Measurements from ENCODE around the gene SERP2. TPM values are rescaled to one million over a fixed set of nuclear protein-coding genes. Genes with fewer than 3 reads are reported as not detected.

SERP2 gene
- polyA plus RNA-seq, 3 donors: 9.6 to 12.2 (median 11.8) TPM

DNA sequence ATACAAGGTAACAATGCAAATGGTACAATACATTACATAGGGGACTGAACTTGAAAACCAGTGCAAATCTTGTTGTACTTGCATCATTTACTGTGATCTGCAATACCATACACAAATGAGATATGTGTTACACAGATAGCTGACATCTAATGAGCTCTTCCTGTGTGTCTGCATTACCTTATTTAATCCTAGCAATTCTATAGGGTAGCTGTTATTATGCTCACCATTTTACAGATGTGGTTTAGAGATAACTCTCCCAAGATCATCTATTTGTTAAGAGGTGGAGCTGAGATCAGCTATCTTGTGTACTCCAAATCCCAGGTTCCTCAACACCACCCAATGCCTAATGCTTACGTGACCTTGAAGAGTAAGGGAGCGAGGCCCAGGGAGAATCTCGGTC, 21.4 kb upstream of the SERP2 start:
- no peak for DNase-seq

DNA sequence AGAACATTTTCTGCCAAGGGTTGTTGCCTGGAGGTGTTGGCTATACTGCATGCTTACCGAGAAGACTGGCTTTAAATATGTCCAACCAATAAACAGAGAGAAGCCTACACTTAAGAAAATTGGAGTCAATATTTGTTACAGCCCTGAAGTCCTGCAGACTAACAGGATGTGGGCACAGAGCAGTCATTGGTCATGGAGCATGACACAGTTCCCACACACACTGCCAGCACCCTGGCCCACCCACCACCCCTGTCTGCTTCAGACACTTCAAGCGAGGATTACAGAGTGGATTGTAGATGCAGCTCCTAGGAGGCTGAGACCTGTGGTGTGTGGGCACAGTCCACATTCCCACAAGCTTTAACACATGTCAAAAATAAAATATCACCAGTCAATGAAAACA, 21.0 kb upstream of the SERP2 start:
- no peak for DNase-seq

DNA sequence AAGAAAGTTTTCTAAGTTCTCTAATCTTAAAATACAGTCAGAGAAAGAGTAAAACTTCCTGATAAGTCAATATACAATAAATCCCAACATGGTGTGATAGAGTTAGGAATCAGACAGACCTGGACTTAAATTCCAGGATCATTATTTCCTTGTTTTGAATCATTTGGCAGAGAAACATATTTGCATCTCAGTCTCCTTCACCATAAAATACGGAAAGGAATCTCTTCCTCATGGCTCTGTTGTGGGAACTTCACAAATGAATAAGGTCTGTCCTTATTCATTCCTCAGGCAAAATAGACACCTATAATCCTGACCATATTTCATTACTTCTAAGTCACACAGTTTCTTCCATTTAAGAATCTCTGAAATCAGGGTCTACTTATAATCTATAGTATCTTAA, 19.3 kb upstream of the SERP2 start:
- no peak for DNase-seq

DNA sequence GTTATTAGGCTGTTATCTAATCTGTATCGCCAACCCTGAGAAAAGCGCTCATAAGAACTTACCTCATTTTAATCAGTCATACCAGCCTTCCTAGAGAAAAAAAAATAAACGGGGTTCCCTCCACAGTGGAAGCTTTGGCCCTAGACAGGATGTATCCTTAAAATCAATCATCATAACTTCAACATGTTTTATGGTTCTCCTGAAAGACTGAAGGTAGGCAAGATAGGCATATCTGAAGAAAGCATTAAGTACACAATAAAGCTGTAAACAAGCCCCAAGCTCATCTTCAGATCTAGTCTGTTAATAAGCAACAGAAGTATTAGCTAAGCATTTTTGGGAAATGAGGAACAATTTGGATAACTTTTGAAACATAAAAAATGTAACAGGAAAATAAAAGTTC, 18.7 kb upstream of the SERP2 start:
- DNase-seq: no peak

DNA sequence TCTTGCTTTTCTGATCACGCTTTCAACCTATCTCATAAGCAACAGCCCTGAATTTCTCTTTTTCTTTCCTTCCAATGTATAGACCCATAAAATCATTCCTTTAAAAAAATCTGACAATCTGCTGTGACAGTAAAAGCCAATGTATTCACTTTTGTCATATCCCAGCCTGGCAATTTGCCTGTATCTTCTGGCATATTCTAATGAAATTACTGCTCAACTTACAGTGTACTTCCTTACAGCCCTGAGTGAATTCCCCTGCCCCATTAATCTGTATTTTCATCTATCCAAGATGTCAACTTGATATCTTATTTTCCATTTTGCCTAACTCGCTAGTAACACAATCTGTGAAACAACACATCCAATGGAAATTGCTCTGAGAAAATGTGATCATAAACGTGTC, 18.0 kb upstream of the SERP2 start:
- no peak for DNase-seq

DNA sequence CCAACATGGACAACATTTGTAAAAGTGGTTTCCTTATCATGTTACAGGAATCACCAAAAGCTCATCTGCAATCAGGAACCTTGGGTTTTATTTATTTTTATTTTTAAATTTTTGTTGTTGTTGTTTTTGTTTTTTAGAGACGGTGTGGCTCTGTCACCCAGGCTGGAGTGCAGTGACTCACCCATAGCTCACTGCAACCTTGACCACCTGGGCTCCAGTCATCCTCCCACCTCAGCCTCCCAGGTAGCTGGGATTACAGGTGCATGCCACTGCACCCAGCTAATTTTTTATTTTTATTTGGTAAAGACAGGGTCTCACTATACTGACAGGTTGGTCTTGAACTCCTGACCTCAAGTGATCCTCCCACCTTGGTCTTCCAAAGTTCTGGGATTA, 13.6 kb upstream of the SERP2 start:
- no peak for DNase-seq

DNA sequence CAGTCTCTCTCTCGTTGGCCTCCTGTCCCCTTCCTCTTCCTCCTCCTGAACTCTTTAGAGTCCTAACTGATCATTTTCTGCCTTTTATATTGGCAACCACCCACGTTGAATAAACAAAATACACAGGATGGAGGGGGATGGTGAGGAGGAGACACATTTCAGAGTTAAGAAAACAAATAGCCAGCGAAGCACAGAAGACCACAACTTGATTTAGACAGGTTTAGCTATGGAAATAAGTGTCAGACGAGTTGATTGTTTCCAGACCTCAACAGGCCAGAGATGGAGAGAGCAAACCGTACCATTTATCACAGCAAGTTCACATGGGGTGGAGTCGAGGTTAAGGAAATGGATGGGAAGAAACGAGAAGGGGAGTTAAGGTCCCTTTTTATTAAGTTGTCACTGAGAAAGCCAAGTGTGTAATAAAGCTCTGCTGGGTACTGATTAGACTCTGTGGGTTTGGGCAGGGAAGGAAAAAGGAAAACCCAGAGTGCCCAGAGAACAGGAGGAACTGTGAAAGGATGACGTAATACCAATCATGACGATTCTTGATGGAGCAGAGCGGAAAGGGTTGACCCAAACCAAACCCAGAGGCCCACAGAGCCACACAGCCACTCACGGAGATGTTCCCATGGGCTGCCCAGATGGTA, 11.1 kb upstream of the SERP2 start:
- DNase-seq: peak; percentile 52

DNA sequence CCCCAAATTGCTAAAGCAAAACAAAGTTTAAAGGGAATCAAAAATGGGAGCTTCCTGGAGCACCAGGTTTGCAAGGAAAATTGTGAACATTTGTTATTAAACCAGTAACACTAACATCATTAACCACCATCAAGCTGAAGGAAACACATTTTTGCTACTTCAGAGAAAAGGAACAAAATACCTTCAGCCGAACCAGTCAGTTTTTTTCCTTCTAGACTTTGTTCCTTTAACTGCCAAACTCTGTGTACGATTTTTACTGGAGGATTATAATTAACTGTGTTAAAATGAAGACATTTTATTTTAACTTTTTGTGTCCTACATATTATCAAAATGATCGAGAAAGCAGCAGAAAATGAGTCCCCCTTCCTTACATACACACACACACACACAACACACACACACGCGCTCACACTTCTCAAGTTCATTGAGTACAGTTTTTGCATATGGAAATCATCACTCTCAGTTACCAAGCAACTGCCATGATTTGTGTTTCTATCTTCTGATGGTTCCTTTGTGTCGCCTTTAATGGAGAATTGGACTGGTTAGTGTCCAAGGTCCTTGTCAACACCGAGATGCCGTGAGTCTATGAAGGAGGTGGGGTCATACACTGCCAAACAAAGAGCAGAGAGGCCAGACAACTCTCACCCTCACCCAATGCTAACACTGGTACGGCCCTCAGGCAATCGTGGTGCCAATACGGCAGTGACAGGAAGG, 9.8 kb upstream of the SERP2 start:
- DNase-seq: no peak

DNA sequence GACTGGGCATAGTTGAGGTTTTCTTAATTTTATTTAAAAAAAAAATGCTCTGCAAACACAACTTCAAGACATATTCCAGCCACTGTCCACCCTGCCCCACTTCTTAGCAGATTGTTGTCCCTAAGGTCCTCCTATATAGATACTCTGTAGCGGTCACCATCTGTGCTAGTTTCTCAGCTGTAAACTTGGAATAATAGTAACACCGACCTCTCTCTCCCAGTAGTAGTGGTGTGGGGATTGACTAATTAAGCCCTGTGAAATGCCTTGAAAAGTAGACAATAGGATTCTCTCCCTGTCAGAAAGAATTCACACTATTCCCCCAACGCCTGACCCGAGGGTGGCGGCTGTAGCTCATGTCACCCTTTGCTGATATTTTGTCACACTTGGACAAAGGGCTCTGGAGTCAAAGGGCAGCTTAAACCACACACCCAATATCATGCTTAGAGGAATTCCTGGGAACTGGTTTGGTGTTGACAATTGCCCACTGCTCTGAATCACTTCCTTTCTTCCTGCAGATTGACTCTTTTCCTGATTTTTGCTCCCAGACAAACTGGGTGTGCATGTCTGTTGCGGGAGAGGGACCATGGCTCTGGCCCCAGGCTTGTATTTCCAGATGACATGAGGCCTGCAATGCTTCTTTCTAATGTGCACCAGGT, 9.2 kb upstream of the SERP2 start:
- no peak for DNase-seq

DNA sequence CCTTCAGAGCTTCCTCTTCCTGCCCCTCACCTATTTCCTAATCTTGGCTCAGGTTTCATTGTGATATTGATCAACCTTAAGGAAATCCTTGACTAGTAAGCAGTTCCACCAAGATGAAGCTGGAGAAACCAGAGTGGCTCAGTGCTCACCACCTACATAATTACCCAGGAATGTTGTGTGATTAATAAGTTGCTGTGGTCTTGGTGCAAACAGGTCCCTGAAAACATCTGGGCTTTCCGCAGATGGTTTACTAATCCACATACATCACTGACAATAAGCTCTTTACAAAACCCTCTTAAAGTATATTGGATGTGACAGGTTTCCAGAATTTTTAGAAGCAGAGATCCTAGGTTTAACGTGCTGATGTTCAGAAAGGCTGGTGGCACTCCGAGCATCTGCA, 8.6 kb upstream of the SERP2 start:
- no peak for DNase-seq

DNA sequence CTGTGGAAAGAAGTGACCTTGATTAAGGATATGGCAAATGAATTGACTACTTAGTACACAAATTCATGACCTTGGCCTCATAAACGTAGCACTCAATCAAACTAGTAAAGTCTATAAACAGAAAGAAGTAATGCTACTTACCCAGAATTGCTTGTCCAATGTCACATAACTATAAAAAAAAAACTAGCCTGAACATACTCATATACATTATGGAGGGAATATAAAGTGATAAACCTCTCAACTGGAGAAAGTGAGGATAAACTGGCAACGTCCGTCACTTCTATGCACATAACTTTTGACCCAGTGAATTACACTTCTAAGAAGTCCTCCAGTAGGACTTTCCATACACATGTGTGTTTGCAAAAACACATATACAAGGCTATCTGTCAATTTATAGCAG, 7.7 kb upstream of the SERP2 start:
- no peak for DNase-seq

DNA sequence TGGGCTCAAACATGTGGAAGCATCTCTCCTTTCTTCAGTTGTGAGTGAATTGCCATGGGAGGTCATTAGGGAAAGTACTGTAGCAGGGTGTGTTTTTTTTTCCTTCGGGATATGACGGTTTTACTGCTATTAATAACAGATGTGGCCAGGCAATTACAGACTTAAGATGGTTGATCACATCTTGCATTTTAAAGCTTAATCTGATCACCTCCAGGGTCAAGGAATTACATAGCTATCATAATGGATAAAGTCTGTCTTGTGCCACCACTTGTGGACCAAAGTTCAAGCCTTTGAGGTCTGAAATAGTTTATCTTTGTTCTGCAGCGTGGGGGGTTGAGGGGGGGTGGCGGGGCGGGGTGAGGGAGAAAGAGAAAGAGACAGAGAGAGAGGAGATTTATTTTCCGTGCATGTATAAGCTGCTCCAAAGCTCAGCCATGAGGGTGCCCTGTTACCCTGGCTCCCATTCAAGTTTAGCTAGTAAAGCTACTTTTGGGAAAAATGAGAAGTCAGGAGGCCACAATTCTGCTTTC, 5.5 kb upstream of the SERP2 start:
- DNase-seq: no peak

DNA sequence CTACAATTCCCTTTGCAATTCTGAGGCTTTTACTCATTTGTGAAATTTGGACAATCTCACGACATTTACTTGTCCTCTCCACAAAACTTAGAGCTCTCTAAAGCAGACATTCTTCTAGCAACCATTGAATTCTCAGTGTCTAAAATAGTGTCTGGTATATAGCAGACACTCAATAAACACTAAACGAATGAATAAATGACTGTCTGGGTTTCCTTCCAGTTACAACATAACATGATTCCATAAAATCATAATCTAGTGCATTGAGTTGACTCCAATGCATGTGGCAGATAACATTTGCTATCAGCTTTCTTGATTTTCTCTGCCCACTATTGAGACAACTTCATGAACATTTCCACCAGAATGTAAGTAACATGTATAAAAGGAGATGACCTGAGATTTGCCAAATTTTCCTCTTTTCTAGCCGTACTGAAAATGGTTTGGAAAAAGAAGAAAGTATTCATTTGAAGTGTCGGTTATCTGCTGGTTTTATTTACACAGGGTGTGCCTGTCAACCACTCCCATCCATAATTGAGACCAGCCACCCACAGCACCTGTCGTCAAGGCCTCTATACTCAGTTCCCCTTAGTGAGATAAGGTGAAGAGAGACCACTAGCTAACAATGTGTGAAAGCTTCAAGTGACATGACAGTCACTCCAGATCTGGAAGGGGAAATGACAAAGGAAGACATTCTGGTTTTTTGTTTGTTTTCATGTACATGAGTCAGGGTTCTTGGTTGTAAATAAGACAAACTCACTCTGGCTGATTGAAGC, 4.8 kb upstream of the SERP2 start:
- DNase-seq: no peak

DNA sequence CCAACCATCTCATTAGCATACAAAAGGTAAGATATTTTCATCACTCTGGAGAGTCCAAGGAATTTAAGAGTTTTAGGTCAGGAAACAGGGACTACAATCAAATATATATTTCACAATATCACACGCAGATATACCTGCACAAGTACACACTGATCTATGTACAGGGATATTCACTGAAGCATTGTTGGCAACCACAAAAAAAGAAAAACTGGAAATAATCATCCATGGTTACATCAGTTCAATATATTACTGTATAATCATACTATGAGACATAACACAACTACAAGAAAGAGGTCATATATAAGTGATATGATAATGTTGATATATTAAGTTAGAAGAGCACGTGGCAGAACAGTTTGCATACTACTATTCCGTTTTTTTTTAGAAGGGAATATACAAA, 2.2 kb upstream of the SERP2 start:
- no peak for DNase-seq

DNA sequence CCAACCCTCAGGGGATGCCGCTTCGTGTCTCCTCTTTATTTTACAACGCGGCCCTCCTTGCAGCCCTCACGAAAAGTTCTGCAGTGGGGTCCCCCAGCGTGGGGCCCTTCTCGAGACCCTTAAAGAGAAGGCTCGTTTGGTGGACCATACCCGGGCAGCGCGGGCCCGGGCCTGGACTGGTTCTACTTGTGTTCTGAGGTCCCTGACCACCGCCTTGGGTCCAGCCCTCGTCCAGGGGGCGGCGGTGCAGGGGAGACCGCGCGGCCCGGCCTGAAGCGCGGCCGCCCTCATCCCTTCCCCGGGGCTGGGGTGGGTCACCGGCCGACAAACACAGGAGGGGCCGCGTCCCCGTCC, 400 bp upstream of the SERP2 start:
- DNase-seq: no peak

DNA sequence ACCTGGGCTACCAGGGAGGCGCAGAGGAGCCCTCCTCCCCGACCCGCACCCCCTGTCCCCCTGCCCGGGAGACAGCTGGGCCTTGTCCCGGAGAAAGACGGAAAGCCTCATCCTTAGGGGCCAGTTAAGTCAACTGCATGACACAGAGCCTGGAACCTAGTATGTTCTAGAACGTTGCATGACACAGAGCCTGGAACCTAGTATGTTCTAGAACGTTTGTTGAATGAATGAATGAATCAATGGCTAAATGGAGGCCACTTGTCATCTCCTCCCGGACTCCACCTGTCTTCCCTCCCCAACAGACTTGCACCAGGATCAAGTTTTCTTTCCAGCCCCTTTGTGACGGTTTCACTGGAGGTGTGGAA, 706 bp downstream of the SERP2 start:
- no peak for DNase-seq

DNA sequence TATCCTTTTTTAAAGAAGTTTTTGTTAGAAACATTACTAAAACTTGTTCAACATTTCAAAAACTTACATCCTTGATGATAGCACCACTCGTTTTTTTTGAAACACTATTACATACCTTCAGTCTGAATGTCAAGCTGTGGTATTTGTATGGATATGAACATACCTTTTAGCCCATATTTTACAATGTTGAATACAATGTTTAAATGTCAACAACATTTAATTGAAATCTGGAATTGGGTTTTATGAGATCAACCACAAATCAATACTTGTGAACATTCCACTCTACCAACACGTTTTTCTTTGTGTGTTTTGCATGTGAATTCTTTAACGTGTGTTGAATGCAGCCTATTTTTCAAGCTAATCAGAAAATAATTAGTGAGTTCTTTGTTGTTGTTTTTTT, 4.7 kb downstream of the SERP2 start:
- DNase-seq: no peak

DNA sequence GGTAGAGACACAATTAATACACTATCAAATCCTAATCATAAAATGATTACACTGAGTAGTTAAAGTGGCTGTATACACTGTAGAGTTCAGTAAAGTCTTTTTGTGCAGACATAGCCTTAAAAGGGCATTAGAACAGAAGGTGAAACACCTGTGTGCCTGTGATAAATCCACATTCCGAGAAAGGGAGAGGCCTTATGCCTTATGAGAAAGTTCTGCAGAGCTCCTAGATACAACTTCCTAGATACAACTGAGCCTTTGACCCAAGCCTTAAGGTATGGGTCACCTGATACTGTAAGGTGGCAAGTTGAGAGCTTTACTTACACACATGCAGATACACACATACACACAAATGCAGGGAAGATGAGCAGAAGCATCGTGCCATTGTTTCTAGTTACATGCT, 6.3 kb downstream of the SERP2 start:
- DNase-seq: no peak

DNA sequence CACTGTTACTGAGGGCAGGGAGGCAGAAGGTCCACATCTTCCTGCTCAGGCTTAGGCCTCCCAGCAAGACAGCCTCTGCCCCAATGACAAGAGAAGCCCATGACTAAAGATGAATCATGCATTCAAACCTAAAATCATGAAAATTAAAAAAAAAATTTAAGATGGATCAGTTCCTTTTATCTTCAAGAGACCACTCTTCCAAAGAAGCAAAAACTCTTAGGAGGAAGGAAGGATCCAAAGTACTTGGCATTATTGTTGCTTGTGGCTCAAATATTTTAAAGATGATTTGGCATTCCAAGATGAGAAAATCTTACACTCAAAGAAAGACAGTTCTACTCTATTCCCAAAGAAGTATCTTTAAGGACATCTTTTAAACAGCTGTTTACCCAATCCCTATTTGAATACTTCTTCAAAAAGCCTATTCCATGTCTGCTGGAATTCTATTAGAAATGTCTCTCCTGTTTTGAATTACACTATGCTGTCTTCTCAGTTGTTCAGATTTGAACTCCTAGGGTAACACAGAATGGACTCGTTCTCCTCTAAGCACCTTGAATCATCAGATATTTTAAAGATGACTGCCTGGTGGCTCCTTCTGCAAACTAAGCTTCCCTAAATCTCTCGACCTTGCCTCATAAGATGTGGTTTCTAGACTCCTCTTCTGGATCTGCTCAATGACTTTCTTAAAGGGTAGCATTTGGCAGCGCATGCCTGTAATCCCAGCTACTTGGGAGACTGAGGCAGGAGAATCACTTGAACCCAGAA, 7.0 kb downstream of the SERP2 start:
- no peak for DNase-seq

DNA sequence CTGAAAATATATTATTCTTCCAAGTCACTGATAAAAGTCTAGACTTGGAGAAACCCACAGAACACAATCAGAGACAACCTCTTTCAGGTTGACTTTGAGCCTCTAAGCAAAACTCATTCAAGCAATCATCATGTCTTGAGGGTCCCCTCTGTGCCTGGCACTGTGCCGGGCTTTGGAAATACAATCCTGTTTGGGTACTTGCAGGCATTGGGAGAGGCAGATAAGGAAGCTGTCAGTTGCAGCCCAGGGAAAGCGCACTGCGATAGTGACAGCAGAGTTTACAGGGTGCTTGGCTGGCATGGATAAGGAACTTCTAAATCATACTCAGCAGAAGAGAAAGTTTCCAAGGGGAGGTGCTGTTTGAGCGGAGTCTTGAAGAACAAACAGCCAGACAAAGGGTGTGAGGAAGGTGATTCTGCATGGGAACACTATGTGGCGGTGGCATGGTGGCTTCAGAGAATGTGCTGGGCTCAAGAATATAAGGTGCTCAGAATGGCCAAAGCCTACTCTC, 9.1 kb downstream of the SERP2 start:
- no peak for DNase-seq

DNA sequence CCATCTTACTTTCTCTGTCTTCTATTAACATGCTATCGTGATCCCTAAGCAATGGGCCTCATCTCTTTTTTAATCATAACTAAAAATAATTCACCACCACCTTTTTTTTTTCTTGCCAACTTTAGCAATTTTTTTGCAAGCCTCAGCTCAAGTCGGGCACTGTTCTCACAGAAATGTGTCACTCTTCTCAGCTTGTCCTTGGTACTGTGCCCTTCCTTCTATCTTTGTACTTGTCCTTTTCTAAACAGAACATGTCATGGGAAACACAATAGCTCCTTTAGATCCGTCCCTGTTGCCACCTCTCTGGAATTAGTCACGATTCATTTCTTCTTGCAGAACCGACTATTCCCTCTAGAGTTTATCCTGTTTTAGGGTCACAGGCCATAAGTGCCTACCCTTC, 10.3 kb downstream of the SERP2 start:
- DNase-seq: no peak

DNA sequence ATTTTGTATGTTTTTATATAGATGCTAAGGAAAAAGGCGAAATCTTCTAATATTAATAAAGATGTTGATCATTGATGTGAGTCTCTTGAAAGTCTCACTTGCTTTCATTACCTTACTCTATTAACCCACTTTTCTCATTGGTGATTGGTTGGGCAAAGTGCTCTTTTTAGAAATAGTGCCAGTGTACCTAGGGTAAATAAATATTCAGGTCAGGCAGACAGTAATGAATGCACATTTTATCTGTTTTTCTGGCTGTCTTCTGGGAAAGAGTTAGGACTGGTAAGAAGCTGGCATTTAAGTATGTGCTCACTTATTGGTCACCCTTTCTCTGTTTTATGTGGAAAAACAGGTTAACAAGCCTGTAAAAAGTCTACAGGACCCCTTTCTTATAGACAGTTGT, 11.2 kb downstream of the SERP2 start:
- DNase-seq: no peak

Measured in renal pelvis (tissue), 4 donors.